Tibial nerve (tissue), 3 donors: Measurements from ENCODE around the gene ZAR1.

Source experiments
- CTCF ChIP-seq, 5 experiments: fragments of 200-600 bp in 3 of 5; fragments of 450-650 bp in 2 of 5; sonication (generic) in 3 of 5; IDR thresholded peaks; one replicate each; pipeline ENCODE4 v1.5.1; 2016 to 2019; ENCODE audit warnings: antibody characterized with exemption in 5 of 5, mild to moderate bottlenecking in 3 of 5, moderate library complexity in 2 of 5
- POLR2A ChIP-seq, 2 donors: fragments of 450-650 bp; IDR thresholded peaks; one replicate each; pipeline ENCODE4 v1.6.1; 2017; ENCODE audit warnings: antibody characterized with exemption in 2 of 2, mild to moderate bottlenecking in 2 of 2, moderate library complexity in 2 of 2

- TF ChIP-seq POLR2A (IDR thresholded peaks at IDR 0.05) = no peak
- no peak for TF ChIP-seq CTCF (IDR thresholded peaks at IDR 0.05)
These were observed 11.8 kb upstream of the ZAR1 start for GRCh38 chr4:48478273-48478672.
